CD8-positive, alpha-beta memory T cell (primary cell): ENCODE results near the gene KIAA1958. TPM values are rescaled to one million over a fixed set of nuclear protein-coding genes. Genes with fewer than 3 reads are reported as not detected.

Source experiments
- CTCF ChIA-PET: fragments of 350-600 bp; sonication (Branson Sonifier 250); formaldehyde crosslinking; loops from one replicate; lab custom pipeline; 2021; ENCODE audit warnings: antibody characterized with exemption; lab: Charles Lee
- POLR2A ChIA-PET: fragments of 350-600 bp; sonication (Branson Sonifier 250); formaldehyde crosslinking; loops from one replicate; lab custom pipeline; 2021; ENCODE audit warnings: antibody characterized with exemption; lab: Charles Lee
- DNase-seq, 5 donors: peaks; one replicate each; pipeline versions ENCODE4 v3.0.0 to v3.0.0-alpha.2; 2020 to 2022; ENCODE audit warnings: mixed read lengths in 1 of 5
- H3K27ac ChIP-seq: one replicate; pipeline ENCODE4 v1.7.0; 2013; ENCODE audit warnings: low read depth, mild to moderate bottlenecking, low read length, moderate library complexity
- H3K27me3 ChIP-seq: 2 replicates; pipeline ENCODE4 v1.7.0; 2013; ENCODE audit warnings: low read length, mild to moderate bottlenecking; ENCODE audit not compliant: insufficient read depth, poor library complexity, severe bottlenecking
- H3K36me3 ChIP-seq: 2 replicates; pipeline ENCODE4 v1.7.0; 2013; ENCODE audit warnings: mild to moderate bottlenecking, low read length, moderate library complexity; ENCODE audit not compliant: insufficient read depth
- H3K4me1 ChIP-seq: 2 replicates; pipeline ENCODE4 v1.7.0; 2013; ENCODE audit warnings: mild to moderate bottlenecking, low read length, moderate library complexity; ENCODE audit not compliant: insufficient read depth
- H3K4me3 ChIP-seq: 2 replicates; pipeline ENCODE4 v1.7.0; 2013; ENCODE audit warnings: mild to moderate bottlenecking, low read length
- H3K9me3 ChIP-seq: 2 replicates; pipeline ENCODE4 v1.7.0; 2013; ENCODE audit warnings: mild to moderate bottlenecking, low read length
- H3K27ac Mint-ChIP-seq, 8 donors: one replicate each; pipeline ENCODE4 v1.8.0; 2020 to 2021; ENCODE audit warnings: mixed read lengths in 8 of 8, mild to moderate bottlenecking in 6 of 8, inconsistent platforms in 3 of 8, moderate library complexity in 3 of 8
- H3K27me3 Mint-ChIP-seq, 2 donors: one replicate each; pipeline ENCODE4 v1.8.0; 2020 to 2021; ENCODE audit warnings: mixed read lengths in 2 of 2, mild to moderate bottlenecking in 1 of 2, moderate library complexity in 1 of 2
- H3K36me3 Mint-ChIP-seq, 3 donors: one replicate each; pipeline ENCODE4 v1.8.0; 2020 to 2021; ENCODE audit warnings: mixed read lengths in 3 of 3, inconsistent platforms in 1 of 3, mild to moderate bottlenecking in 1 of 3
- H3K4me1 Mint-ChIP-seq, 3 donors: one replicate each; pipeline ENCODE4 v1.8.0; 2020 to 2021; ENCODE audit warnings: mixed read lengths in 3 of 3, inconsistent platforms in 1 of 3, mild to moderate bottlenecking in 1 of 3
- H3K4me3 Mint-ChIP-seq, 7 donors: one replicate each; pipeline ENCODE4 v1.8.0; 2020 to 2021; ENCODE audit warnings: mixed read lengths in 7 of 7, mild to moderate bottlenecking in 6 of 7, moderate library complexity in 4 of 7, inconsistent platforms in 2 of 7
- H3K9me3 Mint-ChIP-seq, 5 donors: one replicate each; pipeline ENCODE4 v1.8.0; 2020 to 2022; ENCODE audit warnings: mixed read lengths in 5 of 5, mild to moderate bottlenecking in 3 of 5, moderate library complexity in 2 of 5, inconsistent platforms in 1 of 5
- polyA plus RNA-seq: library from polyadenylated mRNA; unstranded; fragments of 300-500 nt; fragmentation: Illumina TruSeq; gene quantifications from one replicate; pipeline ENCODE4 v1.2.3, GENCODE V29; 2021
- total RNA-seq, 2 experiments: library from RNA; stranded (reverse); gene quantifications; one replicate each; pipeline ENCODE4 v1.2.3, GENCODE V29; 2021

The KIAA1958 gene
- total and polyA plus RNA-seq, 3 experiments from 2014 or later: 2.4 to 6.7 (median 6.4) TPM

- ChIA-PET CTCF (no interaction called here), POLR2A (no interaction called here)
- peaks cover 0 to 6% (median 0%) of the 10 kb centered on the region in 3 donors for H3K36me3 Mint-ChIP-seq
- no peaks in the 10 kb centered on the region for H3K27me3 Mint-ChIP-seq
- peaks cover 12 to 23% (median 18%) of the 10 kb centered on the region in 3 donors for H3K4me1 Mint-ChIP-seq
- no peaks in the 10 kb centered on the region for H3K4me1 ChIP-seq
- H3K4me3 Mint-ChIP-seq: no peak overlapping the region
- no peak overlapping the region for H3K4me3 ChIP-seq
- no peaks in the 10 kb centered on the region for H3K27me3 ChIP-seq
- no peaks in the 10 kb centered on the region for H3K9me3 ChIP-seq
- no peak overlapping the region for H3K27ac ChIP-seq
- no peaks in the 10 kb centered on the region for H3K36me3 ChIP-seq
- H3K9me3 Mint-ChIP-seq: no peaks in the 10 kb centered on the region
- no peak for DNase-seq
- H3K27ac Mint-ChIP-seq: no peak overlapping the region
These were observed 57.9 kb downstream of the KIAA1958 start for GRCh38 chr9:112544477-112544876.

DNA sequence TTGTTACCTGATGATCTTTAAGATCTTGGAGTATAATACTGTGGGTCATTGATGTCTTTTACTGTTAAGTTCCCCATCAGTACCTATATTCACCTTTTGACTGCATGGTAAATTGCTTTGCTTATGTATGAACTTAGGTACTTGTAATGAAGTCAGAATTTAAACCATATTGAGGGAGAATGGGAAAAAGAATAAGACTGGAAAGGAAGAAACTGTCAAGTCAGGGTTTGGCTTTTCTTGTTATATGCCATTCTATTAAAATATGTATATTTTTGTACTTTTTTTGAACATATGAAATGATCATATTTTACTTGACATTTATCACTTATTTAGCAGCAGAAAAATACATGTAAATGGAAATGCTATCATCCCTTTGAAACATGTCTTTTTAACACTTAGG, 58.6 kb downstream of the KIAA1958 start:
- Histone ChIP-seq H3K27ac (no peak overlapping the region), H3K36me3 (no peaks in the 10 kb centered on the region), H3K9me3 (no peaks in the 10 kb centered on the region), H3K4me3 (no peak overlapping the region), H3K27me3 (no peaks in the 10 kb centered on the region), H3K4me1 (no peaks in the 10 kb centered on the region)
- no peak for DNase-seq
- Mint-ChIP-seq H3K27ac (no peak overlapping the region), H3K36me3 (peaks cover 0 to 6% (median 0%) of the 10 kb centered on the region in 3 donors), H3K27me3 (no peaks in the 10 kb centered on the region), H3K9me3 (no peaks in the 10 kb centered on the region), H3K4me1 (peaks cover 12 to 23% (median 18%) of the 10 kb centered on the region in 3 donors), H3K4me3 (peak overlapping the region in 1 of 7 donors; percentile 38)
- ChIA-PET POLR2A (no interaction called here), CTCF (no interaction called here)

GRCh38 chr9:112546149-112547012, 59.8 kb downstream of the KIAA1958 start:
- H3K4me1 ChIP-seq: no peaks in the 10 kb centered on the region
- H3K9me3 ChIP-seq: no peaks in the 10 kb centered on the region
- Mint-ChIP-seq H3K4me3 (peak overlapping the region in 5 of 7 donors; percentile 8 to 23 (median 16)), H3K27me3 (no peaks in the 10 kb centered on the region), H3K4me1 (peaks cover 12 to 23% (median 18%) of the 10 kb centered on the region in 3 donors), H3K36me3 (peaks cover 0 to 6% (median 0%) of the 10 kb centered on the region in 3 donors), H3K27ac (peak overlapping the region in 3 of 8 donors; percentile 7 to 65 (median 45)), H3K9me3 (no peaks in the 10 kb centered on the region)
- CTCF ChIA-PET: no interaction called here
- POLR2A ChIA-PET: interaction anchor here (0.6 kb wide), 1 partner anchor 161 kb away, joined by 3 read pairs; no protein-coding TSS in a partner anchor
- H3K4me3 ChIP-seq: no peak overlapping the region
- DNase-seq: no peak
- no peaks in the 10 kb centered on the region for H3K27me3 ChIP-seq
- no peak overlapping the region for H3K27ac ChIP-seq
- H3K36me3 ChIP-seq: no peaks in the 10 kb centered on the region

- Mint-ChIP-seq H3K4me1 (peaks cover 12 to 23% (median 18%) of the 10 kb centered on the region in 3 donors), H3K9me3 (no peaks in the 10 kb centered on the region), H3K27me3 (no peaks in the 10 kb centered on the region), H3K27ac (no peak overlapping the region), H3K4me3 (no peak overlapping the region), H3K36me3 (peaks cover 0 to 6% (median 0%) of the 10 kb centered on the region in 3 donors)
- Histone ChIP-seq H3K27ac (no peak overlapping the region), H3K9me3 (no peaks in the 10 kb centered on the region), H3K27me3 (no peaks in the 10 kb centered on the region), H3K4me1 (no peaks in the 10 kb centered on the region), H3K4me3 (no peak overlapping the region), H3K36me3 (no peaks in the 10 kb centered on the region)
- ChIA-PET CTCF (interaction anchor here (0.6 kb wide), 1 partner anchor 12 kb away, joined by 3 read pairs; no protein-coding TSS in a partner anchor), POLR2A (no interaction called here)
- DNase-seq: no peak
These were observed 61.4 kb downstream of the KIAA1958 start for GRCh38 chr9:112548051-112548440.

DNA sequence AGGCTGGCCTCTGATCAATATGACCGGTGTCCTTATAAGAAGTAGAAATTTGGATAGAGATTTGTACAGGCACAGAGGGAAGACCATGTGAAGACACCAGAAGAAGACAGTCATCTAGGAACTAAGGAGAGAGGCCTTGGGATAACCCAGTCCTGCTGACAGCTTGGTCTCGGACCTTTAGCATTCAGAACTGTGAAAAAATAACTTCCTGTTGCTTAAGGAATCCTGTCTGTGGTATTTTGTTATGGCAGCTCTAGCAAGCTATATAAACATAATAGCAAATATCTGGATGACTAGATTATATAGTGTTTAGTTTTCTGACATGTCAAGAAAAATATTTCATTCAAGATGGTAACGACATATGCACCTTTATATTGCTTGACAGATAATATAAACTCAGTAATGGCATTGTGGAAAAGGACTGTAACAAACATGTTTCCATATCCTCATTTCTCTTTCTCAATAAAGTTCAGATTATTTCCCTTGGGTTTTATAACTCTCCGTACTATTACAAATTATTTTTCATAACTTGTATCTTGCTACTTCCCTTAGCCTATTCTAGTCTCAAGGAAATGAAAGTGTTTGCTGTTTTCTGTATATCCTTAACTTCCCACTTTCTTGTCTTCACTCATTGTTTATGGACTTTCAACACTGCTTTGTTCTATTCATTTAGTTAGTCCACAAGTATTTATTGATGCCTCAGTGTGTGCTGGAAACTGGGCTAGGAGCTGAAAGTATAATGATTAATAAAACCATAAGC, 62.4 kb downstream of the KIAA1958 start:
- Histone ChIP-seq H3K9me3 (no peaks in the 10 kb centered on the region), H3K4me1 (no peaks in the 10 kb centered on the region), H3K27me3 (no peaks in the 10 kb centered on the region), H3K27ac (no peak overlapping the region), H3K36me3 (no peaks in the 10 kb centered on the region), H3K4me3 (no peak overlapping the region)
- Mint-ChIP-seq H3K9me3 (no peaks in the 10 kb centered on the region), H3K4me1 (peaks cover 12 to 23% (median 18%) of the 10 kb centered on the region in 3 donors), H3K27ac (no peak overlapping the region), H3K36me3 (peaks cover 0 to 6% (median 0%) of the 10 kb centered on the region in 3 donors), H3K4me3 (no peak overlapping the region), H3K27me3 (no peaks in the 10 kb centered on the region)
- DNase-seq: no peak
- CTCF ChIA-PET: no interaction called here
- POLR2A ChIA-PET: interaction anchor here (0.5 kb wide), 1 partner anchor 10 kb away, joined by 3 read pairs; no protein-coding TSS in a partner anchor

DNA sequence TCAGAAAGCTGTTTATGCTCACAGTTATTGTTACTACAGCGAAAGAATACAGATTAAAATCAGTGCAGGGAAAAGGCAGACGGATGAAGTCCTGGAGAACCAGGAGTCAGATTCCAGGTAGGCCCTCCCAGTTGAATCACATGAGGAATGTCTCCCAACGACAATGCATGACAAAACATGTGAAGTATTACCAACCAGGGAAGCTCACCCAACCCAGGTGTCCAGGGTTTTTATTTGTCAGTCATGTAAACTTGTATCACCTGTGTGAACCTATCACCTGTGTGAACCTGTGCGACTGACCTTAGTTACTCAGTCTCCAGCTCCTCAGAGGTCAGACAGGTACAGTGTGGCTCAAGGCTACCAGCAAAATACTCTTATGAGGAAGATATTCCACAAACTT, 63.9 kb downstream of the KIAA1958 start:
- Histone ChIP-seq H3K4me3 (no peak overlapping the region), H3K9me3 (no peaks in the 10 kb centered on the region), H3K36me3 (no peaks in the 10 kb centered on the region), H3K4me1 (no peaks in the 10 kb centered on the region), H3K27me3 (no peaks in the 10 kb centered on the region), H3K27ac (no peak overlapping the region)
- ChIA-PET CTCF (interaction anchor here (0.8 kb wide), 1 partner anchor 10 kb away, joined by 3 read pairs; no protein-coding TSS in a partner anchor), POLR2A (no interaction called here)
- H3K9me3 Mint-ChIP-seq: no peaks in the 10 kb centered on the region
- no peaks in the 10 kb centered on the region for H3K27me3 Mint-ChIP-seq
- H3K27ac Mint-ChIP-seq: no peak overlapping the region
- H3K4me1 Mint-ChIP-seq: peaks cover 10 to 18% (median 13%) of the 10 kb centered on the region in 3 donors
- H3K36me3 Mint-ChIP-seq: peaks cover 0 to 6% (median 0%) of the 10 kb centered on the region in 3 donors
- no peak for DNase-seq
- no peak overlapping the region for H3K4me3 Mint-ChIP-seq

GRCh38 chr9:112551641-112552040, 65.0 kb downstream of the KIAA1958 start:
- H3K9me3 Mint-ChIP-seq: no peaks in the 10 kb centered on the region
- CTCF ChIA-PET: no interaction called here

More at GRCh38 chr9:112551641-112552040, 65.0 kb downstream of the KIAA1958 start:
- peaks cover under 1 to 7% (median 2%) of the 10 kb centered on the region in 3 donors for H3K4me1 Mint-ChIP-seq
- no peaks in the 10 kb centered on the region for H3K36me3 ChIP-seq
- no peaks in the 10 kb centered on the region for H3K9me3 ChIP-seq
- DNase-seq: no peak
- H3K4me3 ChIP-seq: no peak overlapping the region
- H3K27ac ChIP-seq: no peak overlapping the region
- no peaks in the 10 kb centered on the region for H3K27me3 Mint-ChIP-seq
- no peaks in the 10 kb centered on the region for H3K27me3 ChIP-seq
- H3K4me1 ChIP-seq: no peaks in the 10 kb centered on the region
- peaks cover 0 to 1% (median 0%) of the 10 kb centered on the region in 3 donors for H3K36me3 Mint-ChIP-seq
- POLR2A ChIA-PET: no interaction called here
- H3K4me3 Mint-ChIP-seq: no peak overlapping the region
- H3K27ac Mint-ChIP-seq: no peak overlapping the region
